ENCODE measurements around the gene RNF207.

Gene RNF207

GRCh38 chr1:6165441-6165985 is 40.4 kb upstream of the RNF207 start:
- no peaks in the 10 kb centered on the region for H3K9me3 ChIP-seq
- no peak overlapping the region for H3K4me2 ChIP-seq
- H3K36me3 ChIP-seq: no peaks in the 10 kb centered on the region
- H3K27me3 ChIP-seq: 0 out of 2 replicates have a peak, but pooled peaks cover 8% of the 10 kb centered on the region
- H3K4me3 ChIP-seq: no peak overlapping the region
- no peak for TF ChIP-seq Cebpa-rat (IDR thresholded peaks at IDR 0.05)
- peaks cover 35% of the 10 kb centered on the region for H4K20me1 ChIP-seq
- H3K27ac ChIP-seq: no peak overlapping the region
- H3K9ac ChIP-seq: no peak overlapping the region
- H3K4me1 ChIP-seq: peaks cover 24% of the 10 kb centered on the region

DNA sequence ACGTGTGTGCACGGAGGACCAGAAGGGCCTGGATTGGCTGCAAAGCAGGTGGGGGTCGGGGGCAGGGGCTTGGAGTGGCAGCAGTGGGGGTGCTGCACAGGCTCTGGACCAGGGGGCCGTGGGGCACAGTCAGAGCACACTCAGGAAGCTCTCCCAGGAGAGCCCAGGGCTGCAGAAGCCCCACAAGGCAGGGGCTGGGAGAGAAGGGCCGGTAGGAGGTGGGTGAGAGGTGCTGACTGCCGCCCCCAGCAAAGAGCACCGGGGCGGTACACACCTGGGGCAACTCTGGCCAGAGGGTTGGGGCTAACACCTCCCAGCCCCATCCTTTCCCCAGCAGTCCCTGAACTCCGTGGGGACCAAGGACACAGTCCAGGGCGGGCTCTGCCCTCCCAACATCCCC is 39.7 kb upstream of the RNF207 start:
- Histone ChIP-seq H3K9ac (no peak overlapping the region), H3K36me3 (no peaks in the 10 kb centered on the region), H4K20me1 (peaks cover 28% of the 10 kb centered on the region), H3K4me3 (no peak overlapping the region), H3K4me1 (peaks cover 25% of the 10 kb centered on the region), H3K27ac (no peak overlapping the region), H3K4me2 (no peak overlapping the region), H3K9me3 (no peaks in the 10 kb centered on the region), H3K27me3 (0 out of 2 replicates have a peak, but pooled peaks cover 8% of the 10 kb centered on the region)
- TF ChIP-seq Cebpa-rat (IDR thresholded peaks at IDR 0.05): no peak

DNA sequence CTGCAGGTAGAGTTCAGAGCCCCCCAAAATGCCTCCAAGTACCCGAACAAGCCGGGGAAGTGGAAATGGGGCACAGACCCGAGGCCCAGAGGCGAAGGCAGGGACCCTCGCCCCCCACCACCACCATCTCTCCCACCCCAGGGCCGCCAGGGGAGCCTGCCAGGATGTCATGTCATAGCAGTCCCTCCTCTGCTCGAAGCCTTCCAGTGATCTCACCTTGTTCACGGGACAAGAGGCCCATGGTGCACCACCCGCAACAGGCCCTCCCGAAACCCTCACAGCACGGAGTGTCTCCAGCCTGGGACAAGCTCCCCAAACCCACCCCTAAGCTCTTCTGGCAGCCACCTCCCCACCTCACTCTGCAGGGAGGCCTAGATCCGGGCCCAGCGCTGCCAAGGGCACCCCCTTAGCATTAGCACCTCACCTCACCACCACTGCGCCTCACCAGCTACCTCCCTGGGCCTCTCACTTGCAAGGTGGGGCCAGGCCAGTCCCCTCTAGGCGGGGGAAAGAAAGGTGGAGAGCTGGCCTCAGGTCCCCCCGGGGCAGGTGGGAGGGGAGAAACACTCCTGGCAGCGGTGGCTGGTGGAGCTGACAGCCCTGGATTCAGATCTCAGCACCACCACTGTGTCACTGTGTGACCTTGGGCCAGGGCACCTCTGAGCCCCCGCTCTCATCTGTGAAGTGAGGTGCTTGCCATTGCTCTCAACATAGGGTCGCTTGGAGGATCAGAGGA is 39.1 kb upstream of the RNF207 start:
- Histone ChIP-seq H4K20me1 (peaks cover 22% of the 10 kb centered on the region), H3K4me3 (no peak overlapping the region)
- no peak for TF ChIP-seq Cebpa-rat (IDR thresholded peaks at IDR 0.05)

DNA sequence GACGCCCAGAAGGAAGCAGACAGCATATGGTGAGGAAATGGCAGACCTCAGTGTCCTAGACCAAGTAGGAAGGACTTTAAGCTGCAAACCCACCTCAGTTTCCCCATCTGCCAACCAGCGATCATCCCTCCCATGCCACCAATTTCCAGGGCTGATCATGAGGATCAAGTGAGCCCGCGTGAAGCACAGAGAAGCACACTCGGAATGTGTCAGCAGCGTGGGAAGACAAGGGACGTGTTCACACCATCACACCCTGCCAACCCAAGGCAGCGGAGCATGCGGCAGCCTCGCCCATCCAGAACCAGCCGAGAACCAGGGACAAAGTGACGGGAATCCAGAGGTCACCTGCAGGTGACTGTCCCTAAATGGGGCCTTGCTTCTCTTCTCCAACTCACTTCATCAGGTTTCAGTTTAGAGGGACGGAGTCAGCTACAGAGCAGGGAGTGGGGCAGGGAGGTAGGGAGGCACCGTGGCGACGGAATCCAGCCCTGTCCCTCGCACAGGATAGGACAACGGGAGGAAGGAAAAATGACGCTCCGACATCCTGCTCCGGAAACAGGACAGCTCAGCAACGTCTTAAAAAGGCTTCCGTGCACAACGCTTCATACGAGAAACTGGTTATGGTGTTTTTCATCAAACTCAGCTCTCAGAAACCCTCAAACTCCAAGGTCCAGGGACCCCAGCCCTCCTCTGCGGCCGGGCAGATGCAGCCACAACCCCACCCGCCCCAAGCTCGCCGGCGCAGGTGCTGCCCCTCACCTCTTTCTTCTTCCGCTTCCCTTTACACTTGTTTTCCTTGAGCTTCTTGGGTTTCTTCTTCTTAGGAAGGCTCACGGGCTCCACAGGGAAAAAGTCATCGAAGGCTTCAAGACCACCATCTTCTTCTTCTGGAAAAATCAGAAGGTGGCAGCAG is 38.3 kb upstream of the RNF207 start:
- H3K9ac ChIP-seq: no peak overlapping the region

More for the DNA sequence above, 39.1 kb upstream of the RNF207 start:
- no peak overlapping the region for H3K27ac ChIP-seq
- H3K4me2 ChIP-seq: no peak overlapping the region
- H3K9me3 ChIP-seq: no peaks in the 10 kb centered on the region
- H3K27me3 ChIP-seq: 0 out of 2 replicates have a peak, but pooled peaks cover 8% of the 10 kb centered on the region
- H3K36me3 ChIP-seq: no peaks in the 10 kb centered on the region
- no peak overlapping the region for H3K9ac ChIP-seq
- H3K4me1 ChIP-seq: peaks cover 25% of the 10 kb centered on the region

DNA sequence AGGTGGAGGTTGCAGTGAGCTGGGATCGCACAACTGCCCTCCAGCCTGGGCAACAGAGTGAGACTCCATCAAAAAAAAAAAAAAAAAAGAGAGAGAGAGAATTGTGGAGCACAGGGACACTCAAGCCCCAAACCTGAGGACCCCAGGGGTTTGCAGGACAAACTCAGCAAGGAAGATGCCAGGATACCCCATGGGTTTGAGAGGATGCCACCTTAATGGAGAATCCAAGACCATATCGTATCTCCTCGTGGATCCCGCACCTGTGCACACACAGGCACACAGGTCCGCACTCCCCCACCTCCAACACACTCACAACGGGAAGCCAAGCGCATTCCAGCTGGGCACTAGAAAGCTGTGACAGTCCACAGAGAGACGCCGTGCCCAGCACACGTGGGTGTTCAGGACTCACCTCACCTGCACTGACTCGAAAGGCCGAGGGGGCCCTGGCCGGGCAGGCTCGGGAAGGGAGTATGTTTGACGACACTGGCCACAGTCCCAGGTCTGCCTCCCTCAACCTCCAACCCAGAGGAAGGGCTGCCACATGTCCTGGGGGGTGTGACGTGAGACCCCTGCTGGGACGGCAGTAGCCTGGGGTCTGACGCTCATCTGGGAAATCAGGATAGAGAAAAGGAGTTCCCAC is 36.9 kb upstream of the RNF207 start:
- no peaks in the 10 kb centered on the region for H3K9me3 ChIP-seq
- H3K9ac ChIP-seq: no peak overlapping the region

More for the DNA sequence above, 38.3 kb upstream of the RNF207 start:
- Histone ChIP-seq H3K9me3 (no peaks in the 10 kb centered on the region), H3K4me2 (no peak overlapping the region), H3K36me3 (no peaks in the 10 kb centered on the region), H3K27ac (no peak overlapping the region), H4K20me1 (peaks cover 15% of the 10 kb centered on the region; the same call in 1 of the 2 replicates), H3K4me3 (no peak overlapping the region), H3K27me3 (0 out of 2 replicates have a peak, but pooled peaks cover 8% of the 10 kb centered on the region), H3K4me1 (peaks cover 31% of the 10 kb centered on the region)
- TF ChIP-seq Cebpa-rat (IDR thresholded peaks at IDR 0.05): no peak

GRCh38 chr1:6170116-6170741 is 35.7 kb upstream of the RNF207 start:
- peaks cover 33% of the 10 kb centered on the region for H3K4me1 ChIP-seq
- no peaks in the 10 kb centered on the region; the same call in 1 of the 2 replicates for H4K20me1 ChIP-seq

More for the DNA sequence above, 36.9 kb upstream of the RNF207 start:
- peaks cover 33% of the 10 kb centered on the region for H3K4me1 ChIP-seq
- H3K4me3 ChIP-seq: no peak overlapping the region
- no peak overlapping the region for H3K27ac ChIP-seq
- H3K36me3 ChIP-seq: no peaks in the 10 kb centered on the region
- H4K20me1 ChIP-seq: peaks cover under 1% of the 10 kb centered on the region; the same call in 1 of the 2 replicates
- TF ChIP-seq Cebpa-rat (IDR thresholded peaks at IDR 0.05): no peak
- no peaks in the 10 kb centered on the region for H3K27me3 ChIP-seq
- no peak overlapping the region for H3K4me2 ChIP-seq

GRCh38 chr1:6170742-6171201 is 35.1 kb upstream of the RNF207 start:
- Histone ChIP-seq H3K27ac (peak overlapping the region; percentile 78), H3K4me1 (peaks cover 33% of the 10 kb centered on the region), H3K27me3 (peaks cover under 1% of the 10 kb centered on the region; the same call in 1 of the 2 replicates), H3K36me3 (no peaks in the 10 kb centered on the region), H3K9me3 (no peaks in the 10 kb centered on the region), H3K4me3 (peak overlapping the region; percentile 22; the same call in 1 of the 2 replicates), H3K4me2 (peak overlapping the region; percentile 92), H4K20me1 (no peaks in the 10 kb centered on the region; the same call in 1 of the 2 replicates), H3K9ac (peak overlapping the region; percentile 64)
- TF ChIP-seq Cebpa-rat (IDR thresholded peaks at IDR 0.05): no peak

More at GRCh38 chr1:6170116-6170741, 35.7 kb upstream of the RNF207 start:
- Histone ChIP-seq H3K27ac (peak overlapping the region; percentile 78), H3K27me3 (no peaks in the 10 kb centered on the region), H3K9ac (peak overlapping the region; percentile 64), H3K36me3 (no peaks in the 10 kb centered on the region), H3K4me2 (peak overlapping the region; percentile 92), H3K9me3 (no peaks in the 10 kb centered on the region), H3K4me3 (peak overlapping the region; percentile 22; the same call in 1 of the 2 replicates)
- no peak for TF ChIP-seq Cebpa-rat (IDR thresholded peaks at IDR 0.05)

GRCh38 chr1:6171548-6172124 is 34.3 kb upstream of the RNF207 start:
- Histone ChIP-seq H3K4me2 (peak overlapping the region; percentile 92), H3K9me3 (no peaks in the 10 kb centered on the region), H4K20me1 (peaks cover 5% of the 10 kb centered on the region), H3K27me3 (peaks cover 9% of the 10 kb centered on the region), H3K9ac (peak overlapping the region; percentile 64), H3K36me3 (no peaks in the 10 kb centered on the region), H3K4me1 (peaks cover 36% of the 10 kb centered on the region), H3K4me3 (no peak overlapping the region), H3K27ac (peak overlapping the region; percentile 78)
- TF ChIP-seq Cebpa-rat (IDR thresholded peaks at IDR 0.05): no peak

Data from BLaER1 (cell line).